Measurements from ENCODE around the gene ELMO2.

The ELMO2 gene

GRCh38 chr20:46333161-46333991, 73.0 kb downstream of the ELMO2 start:
- no peak for TF ChIP-seq POLR2AphosphoS5 (IDR thresholded peaks at IDR 0.05; ENCODE audit: low read depth)
- no peak for DNase-seq (ENCODE audit: low read depth in 1 of 2, low spot score in 1 of 2)
- Histone ChIP-seq H3K27ac (replicated peaks) (no peak overlapping the region), H3K4me3 (replicated peaks; ENCODE audit: insufficient read depth, low read length) (no peak overlapping the region), H3K27me3 (ENCODE audit: insufficient read depth, poor library complexity, severe bottlenecking) (peaks cover 5% of the 10 kb centered on the region)

GRCh38 chr20:46332373-46333160, 73.8 kb downstream of the ELMO2 start:
- peaks cover 5% of the 10 kb centered on the region for H3K27me3 ChIP-seq (ENCODE audit: insufficient read depth, poor library complexity, severe bottlenecking)
- TF ChIP-seq CTCF (IDR thresholded peaks at IDR 0.05; ENCODE audit: insufficient read depth, low read length): no peak
- no peak for TF ChIP-seq POLR2AphosphoS5 (IDR thresholded peaks at IDR 0.05; ENCODE audit: low read depth)
- no peak for TF ChIP-seq SPI1 (IDR thresholded peaks at IDR 0.05; ENCODE audit: borderline replicate concordance, low read depth)
- no peak for TF ChIP-seq GABPA (IDR thresholded peaks at IDR 0.05; ENCODE audit: low read depth)
- TF ChIP-seq REST (IDR thresholded peaks at IDR 0.05; ENCODE audit: insufficient replicate concordance, low read depth): no peak
- no peak overlapping the region for H3K27ac ChIP-seq (replicated peaks)
- no peak overlapping the region for H3K4me3 ChIP-seq (replicated peaks; ENCODE audit: insufficient read depth, low read length)
- no peak for DNase-seq (ENCODE audit: low read depth in 1 of 2, low spot score in 1 of 2)

- TF ChIP-seq REST (IDR thresholded peaks at IDR 0.05; ENCODE audit: insufficient replicate concordance, low read depth) (no peak), SPI1 (IDR thresholded peaks at IDR 0.05; ENCODE audit: borderline replicate concordance, low read depth) (no peak), GABPA (IDR thresholded peaks at IDR 0.05; ENCODE audit: low read depth) (no peak), POLR2AphosphoS5 (IDR thresholded peaks at IDR 0.05; ENCODE audit: low read depth) (no peak), CTCF (IDR thresholded peaks at IDR 0.05; ENCODE audit: insufficient read depth, low read length) (no peak)
- peaks cover 5% of the 10 kb centered on the region for H3K27me3 ChIP-seq (ENCODE audit: insufficient read depth, poor library complexity, severe bottlenecking)
- H3K27ac ChIP-seq (replicated peaks): no peak overlapping the region
- no peak overlapping the region for H3K4me3 ChIP-seq (replicated peaks; ENCODE audit: insufficient read depth, low read length)
- DNase-seq (ENCODE audit: low read depth in 1 of 2, low spot score in 1 of 2): no peak
Observed at GRCh38 chr20:46331611-46332361, 74.6 kb downstream of the ELMO2 start.
